DOHH2 (cell line): Measurements from ENCODE around the gene TSHZ2.

Experiments
- EZH2phosphoT487 ChIP-seq: fragments of 200-600 bp; sonication (generic); IDR thresholded peaks from 2 replicates; pipeline ENCODE4 v1.6.1; 2017; ENCODE audit warnings: borderline replicate concordance, mild to moderate bottlenecking, antibody characterized with exemption, low read length, moderate library complexity, mixed read lengths
- TF ChIP-seq, protein P1 (sequence below): fragments of 200-600 bp; sonication (generic); IDR thresholded peaks from one replicate; pipeline ENCODE4 v1.5.1; 2014; ENCODE audit warnings: antibody characterized with exemption, mild to moderate bottlenecking, low read depth, low read length; ENCODE audit not compliant: poor library complexity, severe bottlenecking

DNA sequence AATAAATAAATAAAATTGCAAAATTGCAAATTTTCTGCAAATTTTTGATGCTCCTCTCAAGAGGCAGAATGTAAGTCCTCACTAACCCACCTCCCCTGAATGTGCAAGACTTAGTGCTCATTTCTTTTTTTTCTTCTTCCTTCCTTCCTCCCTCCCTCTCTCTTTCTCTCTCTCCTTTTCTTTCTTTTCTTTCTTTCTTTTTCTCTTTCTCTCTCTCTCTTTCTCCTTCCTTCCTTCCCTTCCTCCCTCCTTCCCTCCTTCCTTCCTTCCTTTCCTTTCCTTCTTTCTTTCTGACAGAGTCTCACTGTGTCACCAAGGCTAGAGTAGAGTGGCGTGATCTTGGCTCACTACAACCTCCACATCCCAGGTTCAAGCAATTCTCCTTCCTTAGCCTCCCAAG is 561.3 kb downstream of the TSHZ2 start:
- TF ChIP-seq, protein P1, sequence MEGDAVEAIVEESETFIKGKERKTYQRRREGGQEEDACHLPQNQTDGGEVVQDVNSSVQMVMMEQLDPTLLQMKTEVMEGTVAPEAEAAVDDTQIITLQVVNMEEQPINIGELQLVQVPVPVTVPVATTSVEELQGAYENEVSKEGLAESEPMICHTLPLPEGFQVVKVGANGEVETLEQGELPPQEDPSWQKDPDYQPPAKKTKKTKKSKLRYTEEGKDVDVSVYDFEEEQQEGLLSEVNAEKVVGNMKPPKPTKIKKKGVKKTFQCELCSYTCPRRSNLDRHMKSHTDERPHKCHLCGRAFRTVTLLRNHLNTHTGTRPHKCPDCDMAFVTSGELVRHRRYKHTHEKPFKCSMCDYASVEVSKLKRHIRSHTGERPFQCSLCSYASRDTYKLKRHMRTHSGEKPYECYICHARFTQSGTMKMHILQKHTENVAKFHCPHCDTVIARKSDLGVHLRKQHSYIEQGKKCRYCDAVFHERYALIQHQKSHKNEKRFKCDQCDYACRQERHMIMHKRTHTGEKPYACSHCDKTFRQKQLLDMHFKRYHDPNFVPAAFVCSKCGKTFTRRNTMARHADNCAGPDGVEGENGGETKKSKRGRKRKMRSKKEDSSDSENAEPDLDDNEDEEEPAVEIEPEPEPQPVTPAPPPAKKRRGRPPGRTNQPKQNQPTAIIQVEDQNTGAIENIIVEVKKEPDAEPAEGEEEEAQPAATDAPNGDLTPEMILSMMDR, result no peak
- no peak for TF ChIP-seq EZH2phosphoT487
